Fibroblast of skin of left biceps (primary cell): ENCODE measurements around the gene IER5L.
A peak's percentile ranks its signal among the peaks of the same experiment; 100 is the strongest.
"Not testable (repeated sequence)": the region's sequence is repeated elsewhere in the genome, so short reads cannot be mapped to it uniquely, and the experiment has no call there.

Experiments
- DNase-seq, 2 experiments: peaks; one replicate each; pipeline ENCODE4 v3.0.0-alpha.2; 2013; ENCODE audit warnings: low read depth in 2 of 2

The IER5L gene

DNA sequence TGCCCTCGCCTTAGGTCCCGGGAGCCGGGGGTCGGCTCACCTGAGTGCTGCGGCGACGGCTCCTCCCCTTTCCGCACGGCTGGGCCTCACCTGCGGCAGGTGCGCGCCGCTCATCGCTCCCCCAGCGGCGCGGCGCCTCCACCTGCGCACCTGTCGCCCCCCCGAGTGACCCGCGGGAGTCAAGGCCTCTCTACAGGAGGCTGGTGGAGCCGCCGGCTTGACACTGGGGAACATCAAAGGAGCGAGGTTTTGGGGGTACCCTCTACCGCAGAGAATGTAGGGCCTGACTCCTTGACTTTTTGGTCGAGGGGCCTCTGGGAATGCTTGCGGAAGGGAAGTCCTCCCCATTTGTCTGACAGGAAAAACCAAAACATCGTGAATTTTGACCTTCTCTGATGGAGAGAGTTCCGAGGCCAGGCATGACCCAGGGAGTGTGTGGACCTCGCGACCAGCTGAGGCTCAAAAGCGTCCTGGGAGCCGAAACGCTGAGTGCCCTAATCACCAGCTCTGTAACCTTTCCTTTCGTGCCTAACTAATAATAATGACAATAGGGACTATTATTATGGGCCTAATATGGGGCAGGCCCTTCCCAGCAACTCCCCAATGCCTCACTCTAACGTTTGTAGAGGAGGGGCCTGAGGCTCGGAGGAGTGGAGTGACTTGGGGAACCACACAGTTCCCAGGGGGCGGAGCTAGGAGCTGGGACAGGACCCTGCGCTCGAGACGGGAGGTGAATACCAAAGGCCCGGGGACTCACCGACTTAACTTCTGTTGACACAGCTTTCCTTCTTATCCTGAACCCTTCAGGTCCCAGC, 714 bp upstream of the IER5L start:
- no peak for DNase-seq

DNA sequence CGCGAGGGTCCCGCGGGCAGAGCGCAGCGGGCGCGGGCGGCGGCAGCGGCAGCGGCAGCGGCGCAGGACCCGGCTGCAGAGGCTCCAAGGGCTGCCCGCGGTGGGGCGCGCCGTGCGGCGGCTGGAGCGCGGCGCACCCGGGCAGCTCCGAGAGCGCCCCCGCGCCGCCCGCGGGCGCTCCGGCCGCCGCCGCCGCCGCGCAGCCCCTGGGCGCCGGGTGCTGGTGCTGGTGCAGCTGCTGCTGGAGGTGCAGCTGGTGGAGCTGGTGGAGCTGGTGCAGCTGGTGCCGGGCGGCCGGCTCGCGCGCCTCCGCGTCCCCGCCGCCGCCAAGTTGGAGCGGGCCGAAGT, 644 bp downstream of the IER5L start:
- DNase-seq, result no peak

DNA sequence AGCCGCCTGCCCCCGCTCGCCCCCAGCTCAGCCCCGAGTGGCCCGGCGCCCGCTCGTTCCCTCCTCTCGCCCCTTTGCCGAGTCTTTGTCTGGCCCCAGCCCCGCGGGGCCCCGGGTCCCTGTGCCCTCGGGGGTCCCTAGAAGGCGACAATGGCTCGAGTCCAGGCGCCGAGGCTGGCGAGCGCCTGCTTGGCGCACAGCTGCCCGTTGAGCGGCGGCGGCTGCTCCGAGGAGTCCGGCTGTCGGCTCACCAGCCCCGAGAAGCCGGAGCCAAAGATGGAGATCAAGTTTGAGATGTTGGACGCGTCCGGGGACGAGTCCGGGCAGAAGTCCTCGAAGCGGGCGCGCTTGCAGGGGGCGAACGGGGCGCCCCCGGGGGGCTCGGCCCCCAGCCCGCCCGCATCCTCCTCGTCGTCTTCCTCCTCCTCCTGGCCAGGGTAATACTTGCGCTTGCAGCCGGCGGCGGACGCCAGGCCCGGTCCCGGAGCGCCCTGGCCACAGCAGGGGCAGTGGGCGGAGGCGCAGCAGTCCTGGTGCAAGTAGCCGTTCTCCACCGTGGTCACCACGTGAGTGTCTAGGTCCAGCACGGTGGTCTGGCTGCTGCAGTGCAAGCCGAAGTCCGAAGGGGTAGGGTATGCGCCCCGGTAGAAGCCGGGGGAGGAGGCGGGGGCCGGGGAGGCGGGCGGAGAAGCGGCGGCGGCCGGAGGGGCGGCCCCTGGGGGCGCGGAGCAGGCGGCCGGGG, 1.2 kb downstream of the IER5L start:
- no peak for DNase-seq

DNA sequence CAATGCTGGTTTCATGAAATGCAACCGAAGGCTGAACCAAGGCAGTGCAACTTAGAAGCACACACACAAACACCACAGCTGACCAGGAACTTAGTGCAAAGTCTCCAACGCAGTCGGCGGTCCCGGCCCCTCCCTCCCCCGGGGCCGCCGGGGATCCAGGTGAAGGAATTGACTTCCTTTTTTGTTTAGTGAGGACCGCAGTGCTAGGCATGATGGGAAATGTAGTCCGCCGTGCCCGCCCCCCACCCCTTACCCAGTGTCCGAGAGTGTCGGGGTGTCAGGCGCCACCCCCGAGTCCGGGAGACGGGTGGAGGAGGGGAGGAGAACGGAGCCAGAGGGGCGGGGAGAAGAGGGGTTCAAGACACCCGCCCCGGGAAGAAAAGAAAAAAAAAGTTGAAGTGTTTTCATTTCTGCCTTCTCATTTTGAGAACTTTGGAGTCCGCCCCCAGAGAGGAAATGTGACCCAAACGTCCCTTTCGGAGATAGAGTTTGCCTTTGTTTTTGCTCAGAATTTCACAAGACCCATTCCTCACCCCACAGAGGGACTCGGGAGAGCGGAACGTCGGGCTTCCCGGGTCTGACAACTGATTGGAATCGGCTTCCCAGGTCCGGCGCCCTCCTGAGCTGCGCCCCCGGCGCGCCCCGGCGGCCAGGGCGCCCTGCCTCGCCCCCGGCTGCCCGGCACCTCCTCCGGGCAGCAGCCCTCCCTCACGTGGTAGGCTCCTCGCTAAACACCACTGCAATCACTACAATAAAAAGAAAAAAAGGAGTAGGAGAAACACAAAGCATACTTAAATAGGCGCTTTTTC, 2.0 kb downstream of the IER5L start:
- peak; percentile 76 to 83 for DNase-seq

DNA sequence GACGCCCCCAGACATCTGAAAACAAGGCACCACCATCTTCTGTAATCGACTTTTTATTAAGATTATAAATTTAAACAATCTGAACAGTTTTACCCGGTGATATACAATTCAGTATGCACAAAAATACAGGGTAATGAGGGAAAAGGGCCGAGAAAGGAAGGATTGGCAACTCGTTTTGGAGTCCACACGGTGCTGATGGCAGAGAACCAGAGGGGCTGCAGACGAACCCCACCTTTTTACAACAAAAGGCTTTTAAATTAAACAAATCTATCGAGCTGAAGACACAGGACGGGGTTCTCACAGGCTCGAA, 2.6 kb downstream of the IER5L start:
- DNase-seq, result no peak

DNA sequence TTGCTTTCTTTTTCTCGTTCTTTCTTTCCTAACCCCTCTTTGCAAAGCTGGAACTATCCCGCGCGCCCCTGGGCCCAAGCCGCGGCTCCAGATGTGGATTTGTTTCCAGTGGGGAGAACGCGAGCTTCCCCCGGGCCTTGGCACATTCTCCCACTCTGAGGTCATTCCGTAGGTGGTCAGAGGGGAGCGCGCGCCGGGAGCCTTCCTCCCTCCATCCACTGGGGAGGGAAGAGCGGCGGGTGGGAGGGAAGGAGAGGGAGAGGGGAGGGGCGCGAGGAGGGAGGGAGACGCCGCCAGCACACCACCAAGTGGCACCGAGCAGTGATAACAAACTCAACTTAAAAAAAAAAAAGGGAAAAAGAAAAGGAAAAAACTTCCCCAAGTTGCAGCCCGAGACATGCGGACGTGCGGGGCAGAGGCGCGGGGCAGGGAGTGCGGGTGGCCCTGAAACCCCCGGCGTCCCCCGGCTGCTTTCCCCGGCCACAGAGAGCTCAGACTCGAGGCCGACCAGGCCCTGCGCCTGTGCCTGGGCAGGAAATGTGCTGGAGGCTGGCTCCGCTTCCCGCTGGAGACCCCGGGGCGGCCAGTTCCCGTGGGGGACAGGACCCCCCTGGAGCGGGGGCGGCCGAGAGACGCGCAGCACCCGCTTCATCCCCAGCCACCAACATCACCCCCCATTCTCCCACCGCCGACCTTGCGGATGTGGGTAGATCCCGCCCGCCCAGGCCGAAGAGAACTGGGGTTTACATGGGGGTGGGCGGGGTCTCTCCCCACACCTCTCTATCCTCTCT, 3.1 kb downstream of the IER5L start:
- DNase-seq, result peak; percentile 88

DNA sequence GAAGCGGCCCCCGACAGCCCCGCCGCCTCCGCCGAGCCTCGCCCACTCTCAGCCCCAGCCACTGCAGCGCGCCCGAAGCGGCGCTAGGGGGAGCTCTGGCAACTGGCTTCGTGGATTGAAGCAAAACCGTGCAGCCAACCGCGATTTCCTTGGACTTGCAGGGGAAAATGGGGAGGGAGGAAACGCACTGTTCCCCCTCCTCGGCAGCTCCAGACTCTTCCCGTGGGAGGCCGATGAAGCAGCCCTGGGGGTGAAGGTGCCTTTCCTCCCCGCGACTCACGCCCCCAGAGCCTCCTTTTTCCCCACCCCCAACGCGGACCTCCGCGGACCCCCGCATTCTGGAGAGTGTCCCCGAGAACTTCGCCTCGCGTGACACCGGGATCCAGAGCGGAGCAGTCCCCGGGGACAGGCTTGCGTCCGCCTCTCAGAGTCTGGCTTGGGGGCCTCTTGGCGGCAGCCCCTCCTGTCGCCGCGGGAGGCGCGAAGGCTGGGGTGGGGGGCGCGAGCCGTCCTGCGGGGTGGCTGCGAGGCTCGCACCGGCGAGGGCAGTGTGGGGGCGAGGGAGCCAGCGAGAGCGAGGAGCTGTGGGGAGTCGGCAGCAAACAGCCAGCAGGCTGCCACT, 3.8 kb downstream of the IER5L start:
- DNase-seq, result peak; percentile 74 to 82

DNA sequence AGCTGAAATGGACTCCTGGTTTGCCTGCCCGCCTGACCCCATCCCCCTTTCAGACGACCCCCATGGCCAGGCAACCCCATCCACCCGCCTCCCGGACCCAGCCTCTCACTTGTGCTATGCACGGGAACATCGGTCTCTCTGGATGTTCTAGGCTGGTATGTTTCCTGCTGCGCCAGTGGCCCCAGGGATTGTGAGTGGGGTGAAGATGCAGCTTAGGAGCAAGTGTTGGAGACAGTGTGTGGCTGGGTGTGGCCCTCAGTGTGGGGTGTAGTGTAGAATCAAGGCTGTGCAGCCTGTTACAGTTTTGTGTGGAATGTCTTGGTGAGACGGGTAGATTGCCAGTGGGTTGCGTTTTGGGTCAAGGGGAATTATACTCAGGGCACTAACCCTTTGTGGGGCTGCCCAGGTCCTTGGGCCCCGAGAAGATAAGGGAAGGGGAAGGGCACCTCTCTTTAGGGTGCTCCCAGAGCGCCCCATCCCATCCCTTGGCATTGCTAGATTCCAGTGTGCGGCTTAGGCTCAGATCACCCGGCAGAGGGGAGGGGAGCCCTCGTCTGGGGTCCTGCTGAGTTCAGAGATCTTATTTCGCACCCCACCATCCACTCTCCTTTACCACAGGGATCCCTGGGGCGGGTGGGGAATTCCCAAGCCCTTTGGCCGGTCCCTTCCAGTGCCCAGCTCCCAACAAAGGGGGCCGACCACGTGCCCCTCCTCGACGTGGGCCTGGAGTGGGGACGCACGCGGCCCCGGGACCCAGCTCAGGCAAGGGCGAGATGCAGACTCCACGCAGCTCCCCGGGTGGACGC, 4.6 kb downstream of the IER5L start:
- no peak for DNase-seq

DNA sequence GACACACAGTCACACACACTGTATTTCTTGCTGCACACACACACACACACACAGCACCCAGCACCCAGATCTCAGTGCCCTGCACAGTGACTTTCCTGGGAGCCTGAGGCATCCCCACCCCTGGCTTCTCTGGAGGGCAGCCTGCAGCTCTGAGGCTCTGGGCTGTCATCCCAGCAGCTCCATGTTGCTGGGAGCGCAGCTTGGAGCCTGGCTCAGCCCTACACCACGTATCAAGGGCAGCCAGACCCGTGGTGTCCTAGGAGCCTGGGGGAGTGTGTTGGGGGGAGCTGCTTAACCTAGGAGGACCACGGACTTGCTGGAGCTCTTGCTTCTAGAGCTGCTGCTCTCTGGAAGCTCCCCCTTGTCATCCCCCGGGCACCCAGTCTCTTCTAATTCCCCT, 5.2 kb downstream of the IER5L start:
- DNase-seq, result no peak

DNA sequence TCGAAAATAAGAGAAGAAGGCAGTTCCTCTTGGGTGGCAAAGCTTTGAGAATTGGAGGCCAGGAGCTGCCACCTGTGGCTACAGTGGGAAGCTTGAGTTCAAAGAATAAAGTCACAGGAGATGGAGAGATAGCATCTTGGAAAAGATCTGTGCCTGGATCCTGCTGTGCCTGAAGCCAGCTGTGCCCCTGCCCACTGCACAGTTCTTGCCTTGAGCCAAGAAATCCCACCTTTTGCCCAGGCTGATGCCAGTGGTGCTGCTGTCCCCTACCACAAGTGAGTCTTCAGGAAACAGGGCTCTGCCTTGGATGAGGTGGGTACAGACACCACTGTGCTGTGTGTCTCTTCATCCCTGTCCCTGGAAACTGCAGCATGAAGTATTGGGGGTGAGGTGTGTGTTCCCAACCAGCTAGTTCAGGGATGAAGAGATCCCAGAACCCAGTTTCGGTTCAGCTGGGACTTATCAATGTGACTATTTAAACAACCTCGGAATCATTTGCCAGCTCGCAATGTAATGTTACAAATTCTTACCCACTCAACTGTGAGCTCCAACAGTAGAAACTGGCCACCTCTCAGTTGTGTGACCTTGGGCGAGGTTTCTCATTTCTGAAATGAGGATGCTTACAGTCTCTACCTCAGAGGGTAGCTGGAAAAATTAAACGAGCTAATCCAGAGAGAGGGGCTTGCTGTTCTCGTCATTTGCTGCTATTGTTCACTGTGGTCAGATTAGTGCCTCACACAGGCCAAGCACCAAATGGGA, 5.9 kb downstream of the IER5L start:
- DNase-seq, result no peak

DNA sequence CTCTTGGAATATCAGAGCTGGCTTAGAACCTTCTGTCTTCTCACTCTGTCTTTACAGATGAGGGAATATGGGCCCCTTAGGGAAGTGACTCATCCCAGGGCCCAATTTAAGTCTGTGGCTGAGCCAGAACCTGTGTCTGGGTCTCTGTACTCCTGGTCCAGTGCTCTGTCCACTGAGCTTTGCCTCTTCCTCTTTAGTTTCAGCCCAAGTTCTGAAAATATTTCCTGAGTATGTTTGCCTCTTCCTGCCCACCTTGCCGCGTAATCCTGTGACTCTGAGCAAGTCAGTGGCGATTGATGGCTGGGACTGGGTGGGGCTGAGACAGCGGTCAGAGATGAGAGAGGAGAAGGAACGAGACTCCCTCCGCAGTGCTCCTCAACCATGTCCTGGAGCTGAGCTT, 7.8 kb downstream of the IER5L start:
- DNase-seq, result no peak

DNA sequence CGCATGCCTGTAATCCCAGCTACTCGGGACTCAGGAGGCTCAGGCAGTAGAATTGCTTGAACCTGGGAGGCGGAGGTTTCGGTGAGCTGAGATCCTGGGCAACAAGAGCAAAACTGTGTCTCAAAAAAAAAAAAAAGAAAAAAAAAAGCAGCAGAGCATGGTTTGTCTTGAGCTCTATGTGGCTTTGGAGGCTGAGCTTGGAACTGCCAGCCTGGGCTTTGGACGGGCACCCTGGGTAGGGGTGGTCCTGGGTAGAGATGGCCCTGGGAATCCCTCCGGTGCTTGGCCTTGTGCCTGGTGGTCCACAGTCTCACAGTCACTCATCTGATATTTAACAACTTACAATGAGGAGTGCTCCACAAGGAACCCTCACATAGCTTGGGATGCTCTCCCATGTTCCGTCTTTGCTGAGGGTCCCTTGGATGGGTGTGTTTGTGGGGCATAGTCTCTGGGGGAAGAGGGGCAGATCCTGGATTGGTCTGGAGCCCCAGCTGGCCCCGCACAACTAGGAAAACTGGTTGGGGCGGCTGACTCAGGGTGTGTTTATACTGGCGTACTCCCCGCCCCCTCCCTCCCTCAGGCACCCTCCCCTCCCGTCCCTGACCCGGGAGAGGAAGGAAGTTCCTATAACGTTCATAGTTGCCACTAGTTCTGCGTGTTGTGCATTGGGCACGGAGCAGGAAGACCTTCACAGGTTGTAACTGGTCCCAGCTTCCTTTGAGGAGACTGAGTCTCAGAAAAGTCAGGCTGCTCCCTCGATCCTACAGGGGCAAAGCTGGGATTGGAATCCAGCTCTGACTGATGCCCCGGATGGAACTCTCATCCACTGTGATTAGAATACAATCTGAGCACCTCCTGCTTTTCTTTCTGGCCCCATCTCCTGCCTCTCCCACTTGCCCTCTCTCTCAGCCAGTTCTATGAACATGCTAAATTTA, 11.2 kb downstream of the IER5L start:
- DNase-seq, result no peak

DNA sequence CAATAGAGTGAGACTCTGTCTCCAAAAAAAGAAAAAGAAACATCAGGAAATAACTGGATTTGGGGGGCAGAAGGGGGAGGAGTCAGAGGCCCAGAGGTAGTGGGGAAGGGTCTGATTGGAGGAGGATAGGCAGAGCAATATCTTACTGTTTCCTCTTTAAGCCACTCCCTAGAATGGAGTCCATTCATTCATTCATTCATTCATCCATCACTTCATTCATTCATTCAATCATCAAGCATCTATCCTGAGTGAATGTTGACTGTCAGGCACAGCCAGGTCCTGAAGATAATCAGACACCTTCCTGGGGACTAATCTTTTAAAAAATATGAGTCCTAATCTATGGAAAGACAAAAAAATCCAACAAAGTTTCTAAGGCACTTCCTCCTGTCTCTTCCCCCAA, 12.9 kb downstream of the IER5L start:
- no peak for DNase-seq

DNA sequence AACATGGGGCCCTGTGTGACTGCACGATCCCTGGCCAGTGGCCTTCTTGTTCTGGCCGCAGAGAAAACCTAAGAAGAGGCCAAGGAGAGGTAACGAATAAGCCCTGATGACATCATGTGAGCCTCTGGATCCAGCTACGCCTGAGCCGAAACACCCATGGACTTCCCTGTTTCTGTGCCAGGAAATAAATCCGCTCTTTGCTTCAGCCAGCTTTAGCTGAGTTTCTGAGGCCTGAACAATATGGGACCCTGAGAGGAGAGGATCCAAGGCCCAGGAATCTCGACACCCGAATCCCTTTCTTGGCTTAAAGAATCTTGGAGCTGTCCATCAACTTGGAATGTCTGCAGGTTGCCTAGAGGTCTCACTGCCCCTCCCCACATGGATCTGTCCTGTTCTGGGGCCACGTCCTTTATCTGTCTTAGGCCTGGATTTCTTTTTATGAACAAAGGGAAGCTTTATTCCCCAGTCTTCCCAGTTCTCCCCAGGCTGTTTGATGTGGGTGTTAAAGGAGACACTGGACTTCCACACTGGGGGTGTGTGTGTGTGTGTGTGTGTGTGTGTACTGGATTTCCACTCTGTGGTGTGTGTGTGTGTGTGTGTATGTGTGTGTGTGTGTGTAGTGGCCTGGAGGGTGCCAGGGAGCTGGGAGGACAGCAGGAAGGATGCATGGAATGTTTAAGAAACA, 13.7 kb downstream of the IER5L start:
- DNase-seq, result peak in 1 of 2 experiments; percentile 29

DNA sequence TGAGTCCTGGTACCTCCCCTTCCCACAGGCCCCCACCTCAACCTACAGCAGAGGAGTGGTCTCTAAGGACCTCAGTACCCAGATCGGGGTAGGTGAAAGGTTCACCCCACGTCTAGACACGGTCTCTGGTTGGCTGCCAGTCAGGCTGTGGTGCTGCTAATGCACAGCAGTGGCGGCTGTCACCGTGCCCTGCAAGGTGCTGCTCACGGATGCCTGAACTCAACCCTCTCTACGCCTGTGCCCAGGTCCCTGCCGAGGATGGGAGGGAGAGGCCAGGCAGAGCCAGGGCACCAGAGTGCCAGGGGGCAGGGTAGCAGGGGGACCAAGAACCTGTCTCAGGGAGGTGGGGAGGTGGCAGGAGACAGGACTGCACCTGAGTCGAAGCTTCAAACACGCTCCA, 14.3 kb downstream of the IER5L start:
- no peak for DNase-seq

DNA sequence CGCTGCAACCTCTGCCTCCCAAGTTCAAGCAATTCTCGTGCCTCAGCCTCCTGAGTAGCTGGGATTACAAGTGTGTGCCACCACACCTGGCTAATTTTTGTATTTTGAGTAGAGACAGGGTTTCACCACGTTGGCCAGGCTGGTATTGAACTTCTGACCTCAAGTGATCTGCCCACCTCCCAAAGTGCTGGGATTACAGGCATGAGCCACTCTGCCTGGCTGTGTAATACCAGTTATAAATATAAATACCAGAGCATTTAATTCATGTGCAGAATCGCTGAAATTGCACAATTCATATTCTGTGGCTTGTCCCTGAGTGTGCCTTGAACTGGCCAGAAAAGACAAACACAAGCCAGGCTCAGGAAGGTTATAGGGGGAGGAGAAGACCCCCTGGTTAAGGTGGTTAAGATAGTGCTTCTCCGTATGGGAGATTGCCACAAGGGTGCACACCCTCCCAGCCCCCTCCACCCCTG, 14.8 kb downstream of the IER5L start:
- DNase-seq, result not testable (repeated sequence)

DNA sequence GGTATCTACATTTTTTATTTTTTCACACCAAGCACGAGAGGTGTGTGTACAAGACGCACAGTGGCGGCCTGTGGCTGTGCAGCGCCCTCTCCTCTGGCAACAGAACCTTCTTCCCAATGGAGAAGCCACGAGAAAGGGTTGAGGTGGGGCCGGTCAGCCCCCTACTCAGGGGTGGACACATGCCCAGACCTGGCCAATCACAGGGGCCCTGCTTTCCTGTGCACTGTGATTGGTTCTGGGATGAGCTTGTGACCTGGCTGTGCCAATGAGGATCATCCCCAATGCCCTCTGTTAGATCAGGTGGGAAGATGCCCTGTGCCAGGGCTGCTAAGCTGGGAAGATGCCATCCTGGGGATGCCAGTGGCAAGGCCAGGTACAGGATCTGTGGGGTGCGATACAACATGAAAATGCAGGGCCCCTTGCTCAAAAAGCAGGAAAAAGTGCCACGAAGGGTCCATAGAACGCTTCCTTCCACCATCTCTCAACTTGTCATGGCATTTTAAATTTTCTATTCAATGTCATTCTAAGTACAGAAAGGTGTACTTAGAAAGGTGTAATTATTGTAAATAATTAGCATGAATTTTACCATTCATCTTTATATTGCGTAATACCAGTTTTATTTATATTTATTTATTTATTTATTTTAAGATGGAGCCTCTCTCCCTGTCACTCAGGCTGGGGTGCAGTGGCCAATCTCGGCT, 15.4 kb downstream of the IER5L start:
- DNase-seq, result no peak

DNA sequence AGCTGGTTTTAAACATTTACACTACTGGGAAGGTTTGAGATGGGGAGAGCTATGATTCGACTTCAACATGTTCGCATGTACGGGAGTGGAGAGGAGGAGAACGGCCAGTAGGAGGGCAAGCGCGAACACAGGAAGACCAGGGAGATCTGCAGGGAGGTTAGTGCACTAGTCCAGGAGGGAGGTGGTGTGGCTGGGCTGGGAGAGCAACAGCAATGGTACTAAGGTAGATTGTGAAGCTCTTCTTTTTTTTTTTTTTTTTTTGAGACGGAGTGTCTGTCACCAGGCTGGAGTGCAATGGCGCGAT, 16.6 kb downstream of the IER5L start:
- no peak for DNase-seq
